Endothelial cell of umbilical vein (primary cell): ENCODE measurements around the gene WNT9B. TPM values are rescaled to one million over a fixed set of nuclear protein-coding genes. Genes with fewer than 3 reads are reported as not detected.

Experiments used
- BruUV-seq: library from RNA; stranded (reverse); fragments of 400-500 nt; replicated peaks from 2 replicates; lab custom pipeline; 2021; lab: Mats Ljungman, UMichigan
- CTCF ChIA-PET: fragments of 300-600, 350-600 bp; sonication (Branson Sonifier 250); formaldehyde crosslinking; loops from one replicate; lab custom pipeline; 2021; ENCODE audit warnings: antibody characterized with exemption, inconsistent platforms; lab: Charles Lee
- POLR2A ChIA-PET: fragments of 300-600, 350-600 bp; sonication (Branson Sonifier 250); formaldehyde crosslinking; loops from one replicate; lab custom pipeline; 2021; ENCODE audit warnings: antibody characterized with exemption, inconsistent platforms; lab: Charles Lee
- DNase-seq: peaks from one replicate; pipeline ENCODE4 v3.0.0-alpha.2; 2011; ENCODE audit warnings: low read depth, low spot score
- FAIRE-seq: peaks from 2 replicates; lab custom pipeline; 2011; peaks lifted over from hg19 to GRCh38; lab: Jason Lieb, UNC
- H2AFZ ChIP-seq: 2 replicates; pipeline ENCODE4 v1.6.0; 2012; ENCODE audit warnings: low read depth, low read length, control low read depth, inconsistent platforms
- H3K27ac ChIP-seq: 2 replicates; pipeline ENCODE4 v1.5.1; 2011; ENCODE audit warnings: low read depth, mild to moderate bottlenecking, control low read depth, low read length, moderate library complexity; ENCODE audit not compliant: insufficient read depth
- H3K27me3 ChIP-seq, 2 experiments: 2 replicates each; pipeline versions ENCODE4 v1.6.0 to v1.6.1; 2011; ENCODE audit warnings: low read length in 2 of 2, mixed read lengths in 1 of 2; ENCODE audit not compliant: control insufficient read depth in 2 of 2, insufficient read depth in 2 of 2
- H3K36me3 ChIP-seq, 2 experiments: 2 replicates in 1 of 2; 3 replicates in 1 of 2; pipeline ENCODE4 v1.5.1; 2011; ENCODE audit warnings: low read length in 2 of 2, mild to moderate bottlenecking in 1 of 2, moderate library complexity in 1 of 2; ENCODE audit not compliant: control insufficient read depth in 2 of 2, insufficient read depth in 2 of 2; ENCODE audit errors: extremely low read depth in 1 of 2
- H3K4me1 ChIP-seq: 3 replicates; pipeline ENCODE4 v1.5.1; 2011; ENCODE audit warnings: mild to moderate bottlenecking, low read length; ENCODE audit not compliant: control insufficient read depth, insufficient read depth; ENCODE audit errors: extremely low read depth
- H3K4me2 ChIP-seq: 2 replicates; pipeline ENCODE4 v1.6.1; 2011; ENCODE audit warnings: low read length, control low read depth, mixed read lengths; ENCODE audit not compliant: insufficient read depth
- H3K4me3 ChIP-seq, 3 experiments: fragments of 200-600 bp in 1 of 3; sonication (generic), shearing (Covaris generic) in 1 of 3; replicated peaks in 1 of 3; 2 replicates each; pipeline ENCODE4 v1.5.1; 2011 to 2016; ENCODE audit warnings: control low read depth in 3 of 3, low read length in 3 of 3, mild to moderate bottlenecking in 2 of 3, inconsistent platforms in 1 of 3, low read depth in 1 of 3, moderate library complexity in 1 of 3; ENCODE audit not compliant: insufficient read depth in 1 of 3
- H3K79me2 ChIP-seq: 2 replicates; pipeline ENCODE4 v1.6.0; 2012; ENCODE audit warnings: low read length, inconsistent platforms; ENCODE audit not compliant: control insufficient read depth, insufficient read depth
- H3K9ac ChIP-seq: replicated peaks from 2 replicates; pipeline ENCODE3; 2011; ENCODE audit warnings: low read length, control low read depth; ENCODE audit not compliant: insufficient read depth; ENCODE audit errors: extremely low read depth
- H3K9me1 ChIP-seq: replicated peaks from 3 replicates; pipeline ENCODE4 v1.6.0; 2011; ENCODE audit warnings: mild to moderate bottlenecking, low read length; ENCODE audit not compliant: control insufficient read depth, insufficient read depth; ENCODE audit errors: extremely low read depth
- H3K9me3 ChIP-seq: replicated peaks from 2 replicates; pipeline ENCODE4 v1.5.1; 2012; ENCODE audit warnings: low read length, inconsistent platforms; ENCODE audit not compliant: control insufficient read depth, insufficient read depth
- H4K20me1 ChIP-seq: replicated peaks from 2 replicates; pipeline ENCODE3; 2011; ENCODE audit warnings: mild to moderate bottlenecking, low read length; ENCODE audit not compliant: control insufficient read depth, insufficient read depth; ENCODE audit errors: extremely low read depth
- CTCF ChIP-seq, 2 donors: IDR thresholded peaks; 1 replicate in 1 of 2; 2 replicates in 1 of 2; pipeline ENCODE4 v1.5.1; 2011; ENCODE audit warnings: low read length in 2 of 2, mild to moderate bottlenecking in 2 of 2, moderate library complexity in 2 of 2, control low read depth in 1 of 2, inconsistent platforms in 1 of 2, low read depth in 1 of 2; ENCODE audit not compliant: insufficient read depth in 1 of 2; ENCODE audit errors: extremely low read depth in 1 of 2
- GATA2 ChIP-seq: IDR thresholded peaks from 2 replicates; pipeline ENCODE4 v1.7.0; 2011; ENCODE audit warnings: low read depth, mild to moderate bottlenecking, moderate library complexity, mixed read lengths, low read length; ENCODE audit not compliant: insufficient read length, insufficient read depth
- JUN ChIP-seq: IDR thresholded peaks from 2 replicates; pipeline ENCODE4 v1.6.1; 2011; ENCODE audit warnings: borderline replicate concordance, low read depth; ENCODE audit not compliant: insufficient read length, insufficient read depth
- MAX ChIP-seq: IDR thresholded peaks from 2 replicates; pipeline ENCODE4 v1.6.1; 2011; ENCODE audit not compliant: insufficient read depth, insufficient read length
- MYC ChIP-seq: IDR thresholded peaks from one replicate; pipeline ENCODE4 v1.6.1; 2011; ENCODE audit warnings: mild to moderate bottlenecking, low read depth, low read length
- POLR2A ChIP-seq: IDR thresholded peaks from 2 replicates; pipeline ENCODE4 v1.6.1; 2012; ENCODE audit warnings: low read depth, mild to moderate bottlenecking, control low read depth, low read length
- POLR2AphosphoS5 ChIP-seq: IDR thresholded peaks from 2 replicates; pipeline ENCODE4 v1.6.1; 2012; ENCODE audit warnings: low read depth, mild to moderate bottlenecking, control low read depth, low read length, moderate library complexity; ENCODE audit not compliant: insufficient read depth
- dilution Hi-C: fragments of 300-500 bp; cut with MboI; formaldehyde crosslinking; loops from one replicate; pipeline ENCODE4 v1.15.0; 2019; ENCODE audit warnings: low sequenced_read_pairs; ENCODE audit not compliant: extremely low pct_ligation_motif_present
- intact Hi-C: fragments of 100-400 bp; cut with micrococcal nuclease; formaldehyde crosslinking; loops from one replicate; pipeline ENCODE4 v1.10.0; 2022
- polyA plus RNA-seq, 4 experiments: library from polyadenylated mRNA; depleted of rRNA in 3 of 4; stranded (reverse) in 3 of 4; unstranded in 1 of 4; fragments of >200 nt; gene quantifications; 2 replicates each; pipeline versions ENCODE4 v1.2.1 to v1.2.3, GENCODE V29; 2011 to 2012; ENCODE audit warnings: missing spikeins in 1 of 4
- total RNA-seq: library from RNA; stranded (reverse); gene quantifications from 2 replicates; pipeline ENCODE4 v1.2.3, GENCODE V29; 2021

WNT9B gene
- total and polyA plus RNA-seq, 2 donors (not counting 3 experiments of a cell fraction or from before 2014, with no cell fraction given): not detected

- no peak overlapping the region for H2AFZ ChIP-seq
- no peaks in the 10 kb centered on the region for H3K4me1 ChIP-seq
- H3K4me3 ChIP-seq: no peak overlapping the region
- no peaks in the 10 kb centered on the region for H3K9me3 ChIP-seq
- no peaks in the 10 kb centered on the region for H3K9me1 ChIP-seq
- H3K27ac ChIP-seq: no peak overlapping the region
- no peaks in the 10 kb centered on the region for H3K27me3 ChIP-seq
- H3K36me3 ChIP-seq: no peaks in the 10 kb centered on the region
- TF ChIP-seq GATA2: no peak
- no peak for TF ChIP-seq JUN
- TF ChIP-seq CTCF (IDR thresholded peaks at IDR 0.05; ENCODE audit: extremely low read depth in 1 of 2, insufficient read depth in 1 of 2, low read depth in 1 of 2, low read length in 2 of 2): no peak
- no peak for TF ChIP-seq MYC
- TF ChIP-seq POLR2AphosphoS5: no peak
- TF ChIP-seq POLR2A: no peak
- no peak for TF ChIP-seq MAX
- no peak overlapping the region for H3K4me2 ChIP-seq
- intact Hi-C loops (no loop called here), dilution Hi-C loops (no loop called here)
- CTCF ChIA-PET: interaction anchor here (0.6 to 2.4 kb wide), 3 partner anchors 11 to 65 kb away, joined by 3 to 12 read pairs (median 3); no protein-coding TSS in a partner anchor
- no peaks in the 10 kb centered on the region for H4K20me1 ChIP-seq
- H3K79me2 ChIP-seq: no peaks in the 10 kb centered on the region
- FAIRE-seq (no peak), DNase-seq (no peak)
- POLR2A ChIA-PET: no interaction called here
- no peak overlapping the region for H3K9ac ChIP-seq
- BruUV-seq: no TSS peak
These were observed 26.1 kb downstream of the WNT9B start for GRCh38 chr17:46877466-46877865.
